Activated CD8-positive, alpha-beta memory T cell treated with anti-CD3 and anti-CD28 coated beads for 24 hours (primary cell): ENCODE results near the gene ABHD17A.
A peak's percentile ranks its signal among the peaks of the same experiment; 100 is the strongest.
"Not testable (repeated sequence)": the region's sequence is repeated elsewhere in the genome, so short reads cannot be mapped to it uniquely, and the experiment has no call there.

Experiments
- DNase-seq: peaks from one replicate; pipeline ENCODE4 v3.0.0-alpha.2; 2020

Gene ABHD17A

DNA sequence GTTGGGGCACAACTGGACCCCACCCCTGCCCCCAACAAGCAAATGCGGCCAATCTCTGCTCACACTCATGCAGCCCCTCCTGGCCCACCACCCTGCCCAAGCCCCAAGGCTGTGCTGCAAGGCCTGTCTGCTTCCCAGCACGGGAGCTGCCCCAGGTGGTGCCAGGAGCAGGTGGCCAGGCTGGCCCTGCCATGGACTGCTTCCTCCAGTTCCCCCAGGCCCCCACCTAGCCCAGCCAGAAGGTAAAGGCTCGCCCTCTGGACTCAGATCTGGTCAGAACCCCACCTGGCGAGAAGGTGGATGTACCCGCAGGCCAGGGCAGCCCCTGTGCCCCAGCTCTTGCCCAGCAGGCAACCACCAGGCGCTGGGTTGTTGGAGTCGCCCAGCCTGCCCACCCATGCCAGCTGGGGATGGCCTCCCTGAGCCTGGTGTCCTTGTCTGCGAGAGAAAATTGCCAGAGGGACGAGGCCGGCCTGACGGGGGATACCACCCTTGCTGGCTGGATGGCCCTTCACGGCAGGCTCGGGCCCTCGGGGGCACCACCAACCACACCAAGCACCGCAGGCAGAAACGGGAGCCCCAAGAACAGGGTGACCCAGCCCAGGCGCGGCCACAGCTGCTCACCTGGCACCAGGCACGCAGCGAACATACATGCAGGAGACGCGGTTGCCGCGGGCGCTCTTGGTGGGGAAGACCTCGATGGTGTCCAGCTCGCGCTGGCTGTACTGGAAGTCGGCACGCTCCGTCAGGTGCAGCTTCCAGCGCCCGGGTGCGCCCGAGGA is 4.5 kb downstream of the ABHD17A start:
- DNase-seq, result no peak

DNA sequence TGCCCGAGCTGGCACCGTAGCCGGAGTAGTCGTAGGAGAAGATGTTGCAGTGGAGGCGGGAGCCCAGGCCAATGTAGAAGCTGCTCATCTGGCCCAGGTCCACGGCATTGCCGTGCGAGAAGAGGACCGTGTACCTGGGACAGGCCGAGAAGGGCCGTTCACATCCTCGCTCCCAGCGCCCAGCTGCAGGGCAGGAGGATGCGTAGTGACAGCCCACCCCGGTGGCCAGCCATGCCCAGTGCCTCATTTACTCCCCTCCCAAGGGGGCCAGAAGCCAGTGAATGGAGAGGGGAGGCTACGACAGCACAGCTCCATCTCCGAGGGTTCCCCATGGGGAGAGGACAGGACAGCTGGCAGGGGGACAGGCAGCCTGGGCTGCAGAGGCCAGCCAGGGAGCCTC is 5.3 kb downstream of the ABHD17A start:
- DNase-seq, result not testable (repeated sequence)

DNA sequence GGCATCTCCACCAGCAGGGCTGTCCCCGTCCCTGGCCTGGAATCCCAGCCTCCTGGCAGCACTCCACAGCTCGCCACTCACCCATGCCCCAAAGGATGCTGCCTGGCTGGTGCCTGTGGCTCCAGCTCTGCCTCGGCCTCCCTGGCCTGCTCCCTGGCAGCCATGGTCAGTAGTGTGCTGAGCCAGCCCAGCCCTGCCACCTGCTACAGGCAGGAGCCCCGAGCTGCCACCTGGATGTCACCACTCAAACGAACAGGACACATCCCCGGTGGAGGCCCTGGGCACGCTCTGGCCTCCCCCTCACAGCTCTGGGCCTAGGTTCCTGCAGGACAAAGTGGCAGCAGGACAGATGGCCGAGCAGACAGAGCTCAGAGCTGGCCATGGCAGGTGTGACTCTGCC is 6.7 kb downstream of the ABHD17A start:
- not testable (repeated sequence) for DNase-seq

DNA sequence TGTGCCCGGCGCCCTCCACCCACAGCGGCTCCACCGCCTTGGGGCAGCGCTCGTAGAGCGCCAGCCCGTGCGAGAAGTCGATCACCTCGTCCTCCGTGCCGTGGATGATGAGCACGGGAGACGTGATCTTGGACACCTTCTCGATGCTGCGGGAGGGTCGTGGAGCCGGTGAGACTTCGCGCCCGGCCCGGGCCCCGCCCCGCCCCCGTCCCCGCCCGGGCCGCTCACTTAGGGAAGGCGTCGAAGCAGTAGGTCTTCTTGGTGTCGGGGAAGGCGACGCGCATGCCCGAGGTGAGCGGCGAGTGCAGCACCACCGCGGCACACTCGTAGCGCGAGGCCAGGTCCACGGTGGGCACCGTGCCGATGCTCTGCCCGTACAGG is 8.0 kb downstream of the ABHD17A start:
- not testable (repeated sequence) for DNase-seq

DNA sequence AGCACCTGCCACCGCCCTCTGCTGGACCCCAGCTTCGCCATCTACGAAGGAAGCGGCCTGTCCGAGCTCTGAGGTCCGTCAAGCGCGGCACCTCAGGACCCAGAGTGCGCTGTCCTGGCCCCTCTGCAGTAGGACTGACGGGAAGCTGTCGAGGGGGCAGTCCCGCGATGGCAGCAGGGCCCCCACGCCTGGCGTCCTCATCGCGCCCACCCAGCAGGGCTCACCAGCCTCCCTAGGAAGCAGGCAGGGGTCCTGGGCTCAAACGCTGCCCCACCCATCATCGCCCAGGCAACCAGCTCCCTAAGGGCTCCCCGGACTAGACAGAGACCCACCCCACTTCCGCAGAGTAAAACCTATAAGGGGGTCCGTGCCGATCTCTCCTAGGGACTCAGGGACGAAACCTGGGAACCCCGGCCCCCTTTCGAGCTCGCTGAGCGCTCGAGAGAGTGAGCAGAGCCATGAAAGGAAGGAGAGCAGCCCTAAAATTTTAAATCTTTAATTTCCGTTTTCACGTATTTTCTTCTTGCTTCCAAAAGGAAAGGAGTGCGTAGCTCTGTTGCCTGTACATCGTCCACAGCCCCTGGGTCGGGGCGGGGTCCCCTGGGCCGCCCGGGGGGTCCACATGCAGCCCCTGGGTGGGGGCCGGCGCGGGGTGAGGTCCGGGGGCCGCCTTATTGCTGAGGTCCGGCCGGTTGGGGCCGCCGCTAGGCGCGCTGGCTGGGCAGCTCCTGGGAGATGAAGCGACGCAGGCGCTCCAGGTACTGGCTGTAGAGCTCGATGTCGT is 8.6 kb downstream of the ABHD17A start:
- DNase-seq, result not testable (repeated sequence)

DNA sequence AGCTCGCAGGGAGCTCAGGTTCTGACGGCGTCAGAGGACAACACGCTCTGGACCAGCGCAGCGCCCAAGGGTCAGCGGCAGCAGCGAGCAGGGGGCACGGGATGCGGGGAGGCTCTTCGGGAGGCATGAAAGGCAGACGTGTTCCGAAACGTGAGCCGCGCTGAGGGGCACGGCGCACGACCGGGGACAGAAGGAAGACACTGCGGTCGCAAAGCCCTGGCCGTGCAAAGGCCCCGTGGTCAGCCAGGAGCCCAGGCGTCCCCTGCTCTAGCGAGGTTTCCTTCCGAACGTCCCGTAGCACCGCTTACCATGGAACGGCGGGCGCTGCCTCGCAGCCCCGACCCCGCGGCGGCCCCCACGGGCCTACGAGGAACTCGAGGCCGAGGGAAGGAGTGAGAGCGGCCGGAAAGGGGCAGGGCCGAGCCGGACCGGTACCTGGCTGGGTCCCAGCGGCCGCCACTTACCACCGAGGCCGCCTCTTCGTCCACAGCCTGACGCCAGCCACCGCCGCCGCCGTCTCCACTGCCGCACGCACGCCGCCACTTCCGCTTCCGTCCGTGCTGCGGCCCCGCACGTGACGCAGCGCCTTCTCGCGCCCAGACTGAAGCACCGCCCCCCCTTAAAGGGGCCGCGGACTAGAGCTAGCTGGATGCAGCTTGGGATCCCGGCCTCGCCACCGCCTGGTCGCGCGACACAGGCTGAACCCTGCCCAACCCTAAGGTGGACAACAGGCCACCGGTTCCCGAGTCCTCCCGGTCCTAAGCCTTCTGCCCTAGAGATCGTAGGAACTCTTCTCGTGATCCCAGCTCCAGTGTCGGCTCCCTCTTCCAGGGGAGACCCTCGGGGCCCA is 9.4 kb downstream of the ABHD17A start:
- DNase-seq, result peak; percentile 92

DNA sequence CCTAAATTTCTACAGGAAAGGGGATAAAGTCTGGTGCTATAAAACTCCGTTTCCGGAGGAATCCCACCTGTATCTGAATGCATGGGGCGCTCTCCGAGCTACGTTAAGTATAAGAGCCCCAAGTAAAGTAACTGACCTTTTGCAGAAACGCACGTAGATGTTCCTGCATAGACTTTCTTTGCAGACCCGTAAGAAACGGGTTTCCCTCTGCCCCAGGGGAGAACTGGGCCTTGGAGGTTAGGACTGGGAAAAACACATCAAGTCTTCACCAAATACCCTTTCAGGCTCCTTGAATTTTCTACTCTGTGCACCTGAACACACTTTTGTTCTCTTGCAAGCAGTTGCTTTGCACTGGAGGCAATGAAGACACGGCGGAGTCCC is 10.0 kb downstream of the ABHD17A start:
- DNase-seq, result not testable (repeated sequence)

DNA sequence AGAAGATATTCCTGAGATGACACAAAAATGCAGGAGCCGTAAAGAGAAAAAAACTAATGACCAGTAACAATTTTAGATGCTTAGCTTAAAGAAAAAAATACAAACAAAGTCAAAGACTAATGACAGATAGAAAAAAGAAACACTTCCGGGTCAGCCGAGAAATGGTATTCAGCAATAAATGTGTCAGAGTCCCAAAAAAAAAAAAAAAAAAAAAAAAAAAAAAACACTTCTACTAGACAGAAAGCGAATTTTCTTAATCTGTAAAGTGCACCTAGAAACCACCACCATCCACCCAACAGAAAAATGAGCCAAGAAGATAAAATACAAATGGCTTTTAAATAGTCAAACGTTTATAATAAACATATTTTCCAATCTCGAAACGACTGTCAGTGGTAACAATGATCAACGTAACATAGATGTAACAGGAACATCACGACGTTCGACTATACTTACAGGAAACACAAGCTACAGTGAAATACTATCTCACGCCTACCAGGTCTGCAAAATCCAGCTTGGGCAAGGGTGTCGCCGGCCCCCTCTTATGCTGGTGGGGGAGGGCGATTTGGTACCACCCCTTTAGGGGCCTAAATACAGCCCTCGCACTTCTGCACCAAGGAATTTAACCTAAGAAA is 10.6 kb downstream of the ABHD17A start:
- DNase-seq, result no peak

DNA sequence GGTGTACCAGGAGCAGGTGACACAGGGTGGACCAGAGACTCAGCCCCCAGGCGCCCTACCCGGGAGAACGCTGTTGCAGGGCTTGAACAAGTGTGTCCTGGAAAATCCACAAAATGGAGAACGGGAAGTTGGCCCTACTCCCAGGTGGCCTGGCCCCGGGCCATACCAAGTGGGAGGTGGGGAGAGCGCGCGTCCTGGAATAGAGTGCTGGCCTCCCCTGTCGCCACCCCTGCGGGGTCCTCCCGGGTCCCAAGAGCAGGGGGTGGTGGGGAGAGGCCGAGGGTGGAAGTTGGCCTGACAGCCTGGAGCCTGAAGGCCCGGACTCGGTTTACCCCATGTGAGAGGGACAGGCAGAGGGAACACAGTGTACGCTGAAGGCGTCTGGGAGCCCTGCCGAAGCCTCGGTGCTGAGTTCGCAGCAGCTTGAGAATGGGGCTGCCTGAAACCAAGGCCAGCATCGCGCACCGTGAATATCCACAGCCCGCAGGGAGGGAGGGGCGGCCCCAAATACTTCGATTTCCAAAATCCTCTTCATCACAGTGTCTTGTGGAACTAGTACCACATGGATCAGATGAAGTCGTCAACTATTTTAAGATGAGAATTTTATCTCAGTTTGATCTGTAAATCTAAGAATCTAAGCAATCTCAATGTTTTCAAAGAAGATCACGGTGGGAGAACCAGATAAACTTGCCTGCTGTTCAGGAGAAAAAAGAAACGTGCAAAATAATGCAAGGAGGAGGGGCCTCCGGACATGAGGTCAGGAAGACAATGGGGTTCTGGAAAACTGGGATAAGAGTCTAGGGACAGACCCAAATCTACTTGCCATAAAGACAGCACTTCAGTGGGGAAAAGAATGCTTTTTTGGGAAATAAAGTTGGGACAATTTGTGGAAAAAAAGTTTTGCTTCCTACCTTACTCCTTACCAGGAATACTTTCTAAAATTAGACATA is 11.5 kb downstream of the ABHD17A start:
- DNase-seq, result peak; percentile 59

DNA sequence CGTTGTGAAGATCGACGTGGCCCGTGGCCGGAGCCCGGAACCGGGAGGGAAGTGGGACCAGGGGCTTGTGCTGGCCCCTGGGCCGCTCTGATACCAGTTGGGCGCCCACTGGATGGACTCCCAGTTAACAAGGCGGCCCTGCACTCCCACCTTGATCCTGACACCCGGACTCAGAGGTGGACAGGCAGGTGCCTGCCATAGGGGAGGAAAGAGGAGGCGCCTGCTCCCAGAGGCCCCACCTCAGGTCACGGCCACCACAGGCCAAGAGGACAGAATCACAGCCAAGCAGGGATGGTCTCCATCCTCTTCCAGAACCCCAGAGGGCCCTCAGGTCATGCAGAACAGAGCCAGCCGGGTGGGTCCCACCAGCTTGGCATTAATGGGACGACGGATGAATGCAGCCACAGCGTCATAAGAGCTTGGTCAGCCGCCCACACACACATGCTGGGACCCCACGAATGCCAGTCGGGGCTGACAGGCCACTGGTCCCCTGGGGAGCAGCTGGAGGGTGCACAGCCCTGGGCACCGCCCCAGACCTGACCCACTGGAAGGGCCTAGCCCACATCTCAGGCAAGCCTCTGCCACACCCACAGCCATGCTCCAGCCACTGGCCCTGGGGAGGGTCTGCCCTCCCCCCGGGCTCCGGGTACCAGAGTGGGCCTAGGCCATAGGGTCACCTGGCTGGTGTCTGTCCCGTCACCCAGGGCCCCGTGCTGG is 12.3 kb downstream of the ABHD17A start:
- no peak for DNase-seq

DNA sequence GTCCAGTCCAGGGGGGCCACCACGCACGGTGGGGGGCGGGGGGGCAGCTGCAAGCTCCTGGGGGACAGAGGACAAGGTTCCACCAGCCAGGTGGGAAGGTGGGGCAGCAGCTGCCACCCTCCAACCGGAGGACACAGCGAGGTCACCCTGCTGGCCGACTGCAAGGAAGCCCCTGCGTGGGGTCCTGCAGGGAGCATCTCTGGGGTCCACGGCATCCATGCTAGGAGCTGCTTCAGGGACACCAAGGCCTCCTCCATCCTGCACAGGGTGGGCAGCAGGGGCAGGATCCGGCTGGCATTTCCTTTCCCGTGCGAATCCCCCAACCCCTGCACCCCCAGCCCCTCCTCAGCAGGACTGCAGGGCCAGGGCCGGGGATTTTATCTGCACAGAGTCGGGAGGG is 13.7 kb downstream of the ABHD17A start:
- no peak for DNase-seq

DNA sequence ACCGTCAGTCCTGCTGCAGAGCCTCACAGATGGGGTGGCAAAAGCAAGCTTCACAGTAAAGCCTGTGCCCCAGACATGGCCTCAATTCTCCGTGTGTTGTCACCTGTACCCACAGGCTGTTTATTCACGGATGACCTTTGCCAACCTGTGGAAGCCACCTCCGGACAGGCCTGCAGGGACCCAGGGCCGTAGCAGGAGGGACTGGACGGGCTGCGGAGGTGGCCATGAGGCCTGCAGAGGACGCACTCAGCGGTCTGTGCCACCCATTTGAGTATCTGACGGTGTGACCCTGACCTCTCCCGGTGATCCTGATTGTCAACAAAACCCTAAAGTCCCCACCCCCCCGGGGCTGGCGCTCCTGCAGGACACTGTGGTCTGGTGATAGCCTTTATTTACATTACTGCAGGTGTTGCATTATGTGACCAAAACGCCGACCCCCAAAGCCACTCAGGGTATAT is 14.1 kb downstream of the ABHD17A start:
- DNase-seq, result no peak

DNA sequence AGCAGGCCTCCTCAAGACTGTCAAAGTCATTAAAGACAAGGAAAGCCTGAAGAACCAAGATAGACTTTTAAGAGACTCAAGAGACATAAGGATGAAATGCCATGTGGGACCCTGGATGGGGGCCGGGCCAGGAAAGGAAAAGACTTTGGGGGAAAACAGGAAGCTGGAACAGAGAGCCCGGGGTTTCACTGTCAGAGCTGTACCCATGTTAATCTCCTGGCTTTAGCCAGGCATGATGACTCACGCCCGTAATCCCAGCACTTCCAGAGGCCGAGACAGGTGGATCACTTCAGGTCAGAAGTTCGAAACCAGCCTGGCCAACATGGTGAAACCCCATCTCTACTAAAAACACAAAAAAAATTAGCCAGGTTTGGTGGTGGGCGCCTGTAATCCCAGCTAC is 16.3 kb downstream of the ABHD17A start:
- no peak for DNase-seq

DNA sequence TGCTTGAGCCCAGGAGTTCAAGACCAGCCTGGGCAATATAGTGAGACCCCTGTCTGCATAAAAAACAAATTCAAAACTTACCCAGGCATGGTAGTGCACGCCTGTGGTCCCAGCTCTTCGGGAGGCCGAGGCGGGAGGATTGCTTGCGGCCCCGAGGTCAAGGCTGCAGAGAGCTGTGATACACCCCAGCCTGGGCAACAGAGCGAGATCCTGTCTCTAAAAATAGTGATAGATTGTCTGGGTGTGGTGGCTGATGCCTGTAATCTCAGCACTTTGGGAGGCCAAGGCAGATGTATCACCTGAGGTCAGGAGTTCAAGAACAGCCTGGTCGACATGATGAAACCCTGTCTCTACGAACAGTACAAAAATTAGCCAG is 18.0 kb downstream of the ABHD17A start:
- no peak for DNase-seq

DNA sequence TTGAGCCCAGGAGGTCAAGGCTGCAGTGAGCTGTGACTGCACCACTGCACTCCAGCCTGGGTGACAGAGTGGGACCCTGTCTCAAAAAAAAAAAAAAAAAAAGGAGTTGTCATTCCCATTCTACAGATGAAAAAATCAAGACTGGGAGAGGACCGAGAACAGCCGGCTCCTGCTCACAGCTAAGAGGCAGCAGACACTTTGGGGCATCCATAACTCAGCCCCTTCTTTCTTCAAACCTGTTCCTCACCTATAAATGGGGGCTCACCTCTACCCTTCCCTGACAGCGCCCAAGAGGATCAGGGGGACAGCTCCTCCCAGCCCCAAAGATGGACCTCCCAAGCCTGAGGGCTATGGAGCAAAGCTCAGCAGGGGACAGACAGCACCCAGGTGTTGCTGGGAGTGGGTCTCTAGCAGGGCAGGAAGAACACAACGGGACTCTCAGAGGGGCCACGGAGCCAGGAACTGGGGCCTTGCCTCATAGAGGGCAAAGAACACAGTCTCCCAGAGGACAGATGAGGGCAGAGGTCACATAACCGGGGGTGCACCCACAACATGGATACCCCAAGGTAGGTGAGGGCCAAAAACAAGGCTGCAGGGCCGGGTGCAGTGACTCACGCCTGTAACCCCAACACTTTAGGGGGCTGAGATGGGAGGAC is 18.5 kb downstream of the ABHD17A start:
- DNase-seq, result no peak

DNA sequence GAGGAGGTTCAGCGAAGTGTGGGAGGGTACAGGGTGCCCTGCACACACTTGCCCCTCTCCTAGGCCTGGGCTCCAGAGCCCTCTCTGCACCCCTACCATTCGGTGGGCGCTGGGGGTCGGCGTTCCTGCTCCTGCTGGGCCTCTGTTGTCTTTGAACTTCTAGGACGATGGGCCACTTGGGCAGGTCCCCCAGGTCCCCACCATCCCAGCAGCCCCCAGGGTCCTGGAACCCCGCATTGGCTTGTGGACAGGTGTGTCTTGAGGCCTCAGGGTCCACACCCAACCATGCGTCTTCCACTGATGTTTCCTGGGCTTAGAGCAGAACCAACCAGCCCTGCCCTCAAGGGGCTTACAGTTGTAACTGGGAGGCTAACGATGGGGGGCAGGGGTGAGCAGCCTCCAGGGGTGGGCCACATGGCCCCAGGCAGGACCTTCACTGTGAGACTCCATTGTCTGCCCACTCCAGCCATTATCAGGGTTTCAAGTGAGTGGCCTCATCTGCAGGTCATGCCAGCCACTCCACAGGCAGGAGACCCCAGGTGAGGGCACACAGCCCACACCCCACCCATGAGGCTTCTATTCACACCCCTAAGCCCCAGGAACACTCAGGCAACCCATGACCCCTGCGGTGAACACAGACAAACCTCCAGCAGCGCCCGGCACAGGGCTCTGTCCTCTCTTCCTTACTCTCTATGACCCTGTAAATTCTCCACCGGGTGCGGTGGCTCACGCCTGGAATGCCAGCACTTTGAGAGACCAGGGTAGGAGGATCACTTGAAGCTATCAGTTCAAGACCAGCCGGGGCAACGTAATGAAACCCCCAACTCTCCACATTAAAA is 19.9 kb downstream of the ABHD17A start:
- DNase-seq, result no peak

DNA sequence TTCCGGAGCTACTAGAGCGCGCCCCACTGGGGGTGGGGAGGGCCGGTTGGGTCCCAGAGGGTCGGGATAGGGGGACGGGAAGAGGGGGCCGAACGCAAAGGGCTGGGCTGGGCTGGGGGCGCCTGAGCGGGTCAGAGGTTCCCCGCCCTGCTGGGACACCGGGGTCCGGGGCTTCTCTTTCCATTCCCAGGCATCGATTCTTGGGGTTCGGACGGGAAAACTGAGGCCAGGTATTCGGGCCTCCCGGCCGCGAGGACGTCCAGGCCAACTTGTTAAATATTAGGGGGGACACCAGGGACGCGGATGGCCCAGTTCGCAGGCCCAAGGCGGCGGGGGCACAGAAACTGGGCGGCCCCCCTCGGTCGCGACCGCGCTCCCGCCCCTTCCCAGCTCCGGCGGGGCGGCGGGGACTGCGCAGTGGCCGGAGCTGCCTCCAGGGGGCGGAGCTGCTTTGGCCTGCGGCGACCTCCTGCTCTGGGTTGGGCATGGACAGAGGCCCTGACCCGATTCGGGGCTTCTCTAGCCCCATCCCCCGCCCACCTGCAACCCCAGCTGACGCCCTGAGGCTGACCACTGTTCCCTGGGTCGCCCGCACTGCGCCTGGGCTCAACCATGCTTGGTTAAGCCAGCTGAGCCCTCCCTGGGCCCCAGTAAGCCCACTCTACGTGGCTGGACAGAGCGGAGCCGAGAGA is 20.7 kb downstream of the ABHD17A start:
- peak; percentile 88 for DNase-seq

DNA sequence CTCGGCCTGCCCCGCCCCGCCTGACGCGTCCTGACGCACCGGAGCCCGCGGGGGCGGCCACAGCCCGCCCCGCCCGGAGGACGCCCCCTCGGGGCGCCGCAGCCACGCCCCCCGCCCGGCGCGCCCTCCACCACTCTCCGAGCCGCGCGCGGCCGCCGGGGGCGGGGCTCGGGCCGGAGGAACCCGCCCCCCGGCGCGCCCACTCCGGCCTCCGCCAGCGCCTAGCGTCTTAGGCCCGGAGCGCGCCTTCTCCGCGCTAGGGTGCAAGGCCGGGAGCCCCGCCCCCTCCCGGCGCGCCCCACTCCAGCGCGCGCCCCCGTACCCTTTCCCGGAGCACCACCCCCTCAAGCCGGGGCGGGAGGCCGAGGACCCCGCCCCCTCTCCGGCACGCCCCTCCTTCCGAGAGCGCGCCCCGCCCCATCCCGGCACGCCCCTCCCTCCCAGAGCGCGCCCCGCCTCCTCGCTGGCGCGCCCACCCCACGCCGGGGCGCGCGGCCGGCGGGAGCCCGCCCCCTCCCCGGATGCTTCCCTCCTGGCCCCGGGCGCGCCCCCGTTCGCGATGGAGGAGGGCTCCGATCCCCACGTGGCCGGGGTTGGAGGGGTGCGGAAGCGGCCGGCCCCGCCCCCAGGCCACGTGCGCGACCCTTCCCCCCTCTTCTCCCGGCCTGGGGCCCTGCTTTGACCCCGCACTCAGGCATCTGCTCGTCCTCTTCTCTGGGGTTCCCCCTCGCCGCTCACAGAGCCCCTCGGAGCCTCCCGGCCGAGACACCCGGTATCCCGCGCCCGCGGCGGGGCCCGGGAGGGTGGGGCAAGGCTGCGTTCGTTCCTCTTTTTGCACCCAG is 21.4 kb downstream of the ABHD17A start:
- DNase-seq, result peak; percentile 97
